Left renal pelvis (tissue), 4 donors: ENCODE data around the gene TRIM16. TPM values are rescaled to one million over a fixed set of nuclear protein-coding genes. Genes with fewer than 3 reads are reported as not detected.
"Not testable (repeated sequence)": the region's sequence is repeated elsewhere in the genome, so short reads cannot be mapped to it uniquely, and the experiment has no call there.

Source experiments
- DNase-seq, 4 donors: peaks; one replicate each; pipeline ENCODE4 v3.0.0-alpha.2; 2013; ENCODE audit warnings: low read depth in 4 of 4, low spot score in 3 of 4
- polyA plus RNA-seq, 4 donors: library from polyadenylated mRNA; unstranded; fragments of 120-200 nt; gene quantifications; one replicate each; pipeline ENCODE4 v1.2.1, GENCODE V29; 2013; ENCODE audit not compliant: insufficient read length in 4 of 4

The TRIM16 gene
- polyA plus RNA-seq, 4 donors = 21.9 to 27.8 (median 23.3) TPM

GRCh38 chr17:15622124-15622523, 62.0 kb downstream of the TRIM16 start:
- DNase-seq = not testable (repeated sequence)

GRCh38 chr17:15619331-15620058, 64.6 kb downstream of the TRIM16 start, which contains the start of gene FBXW10B:
Gene FBXW10B, minus strand, starts transcription at chr17:15619704. Its CDS starts 192 bp downstream, at chr17:15619512.
- DNase-seq = peak in 1 of 4 donors; percentile 0

- DNase-seq = not testable (repeated sequence)
These were observed 67.3 kb downstream of the TRIM16 start for GRCh38 chr17:15616828-15617227.

GRCh38 chr17:15615850-15616249, 68.3 kb downstream of the TRIM16 start:
- DNase-seq = not testable (repeated sequence)

GRCh38 chr17:15613111-15613510, 71.0 kb downstream of the TRIM16 start:
- DNase-seq = not testable (repeated sequence)

- not testable (repeated sequence) for DNase-seq
These were observed 91.2 kb downstream of the TRIM16 start for GRCh38 chr17:15592960-15593359.

GRCh38 chr17:15591986-15592385, 92.1 kb downstream of the TRIM16 start:
- not testable (repeated sequence) for DNase-seq

GRCh38 chr17:15590844-15591243, 93.3 kb downstream of the TRIM16 start:
- not testable (repeated sequence) for DNase-seq

GRCh38 chr17:15589544-15590536, 94.3 kb downstream of the TRIM16 start:
- DNase-seq = not testable (repeated sequence)

GRCh38 chr17:15588017-15588416, 96.1 kb downstream of the TRIM16 start:
- not testable (repeated sequence) for DNase-seq

- not testable (repeated sequence) for DNase-seq
These were observed 100.8 kb downstream of the TRIM16 start for GRCh38 chr17:15583313-15583712.

- DNase-seq = not testable (repeated sequence)
These were observed 102.6 kb downstream of the TRIM16 start for GRCh38 chr17:15581462-15581861.

Other genes with a start within 250 kb of the TRIM16 start
- 1 to 10 TPM; 1.5 to 9.9 (median 4.0) TPM for gene CDRT4, start 216.7 kb downstream of the TRIM16 start, polyA plus RNA-seq
- gene TVP23C, start 120.8 kb downstream of the TRIM16 start, polyA plus RNA-seq = 10 to 100 TPM; 12.8 to 17.7 (median 15.3) TPM
- 1 to 10 TPM in 2 of 4 donors, under 1 TPM in 2; 0.50 to 1.4 (median 0.95) TPM for gene FBXW10B, start 64.6 kb downstream of the TRIM16 start, polyA plus RNA-seq
- gene ZNF286A, start 15.4 kb upstream of the TRIM16 start, polyA plus RNA-seq = 10 to 100 TPM; 40.9 to 46.1 (median 43.4) TPM
- 1 to 10 TPM in 1 of 4 donors, under 1 TPM in 3; 0.16 to 1.2 (median 0.34) TPM for gene TBC1D26, start 48.0 kb upstream of the TRIM16 start, polyA plus RNA-seq